GM12878 (cell line): ENCODE data around the gene MS4A14.

Source experiments
- ATF7 ChIP-seq: fragments of 450-650 bp; IDR thresholded peaks from 2 replicates; pipeline ENCODE4 v1.6.1; 2016; ENCODE audit warnings: low read depth, mild to moderate bottlenecking
- JUND ChIP-seq: IDR thresholded peaks from 2 replicates; pipeline ENCODE4 v1.6.1; 2012; ENCODE audit warnings: low read depth, mild to moderate bottlenecking, low read length, improper control_type of control experiment, moderate library complexity
- NFYB ChIP-seq: IDR thresholded peaks from 2 replicates; pipeline ENCODE4 v1.6.1; 2011; ENCODE audit warnings: low read depth, mild to moderate bottlenecking, low read length, improper control_type of control experiment, moderate library complexity; ENCODE audit not compliant: insufficient read depth
- POLR2AphosphoS5 ChIP-seq: IDR thresholded peaks from 2 replicates; pipeline ENCODE4 v1.6.1; 2011; ENCODE audit warnings: mild to moderate bottlenecking, low read length, inconsistent platforms
- SUZ12 ChIP-seq: fragments of 200-600 bp; sonication (generic); IDR thresholded peaks from one replicate; pipeline ENCODE4 v1.6.1; 2018; ENCODE audit warnings: antibody characterized with exemption, mild to moderate bottlenecking; ENCODE audit not compliant: unreplicated experiment
- ZNF274 ChIP-seq: IDR thresholded peaks from one replicate; pipeline ENCODE4 v1.8.0; 2011; ENCODE audit not compliant: insufficient read length, insufficient read depth
- TF ChIP-seq, protein P1 (sequence below): IDR thresholded peaks from 2 replicates; pipeline ENCODE4 v1.6.1; 2012; ENCODE audit warnings: low read length, inconsistent platforms

DNA sequence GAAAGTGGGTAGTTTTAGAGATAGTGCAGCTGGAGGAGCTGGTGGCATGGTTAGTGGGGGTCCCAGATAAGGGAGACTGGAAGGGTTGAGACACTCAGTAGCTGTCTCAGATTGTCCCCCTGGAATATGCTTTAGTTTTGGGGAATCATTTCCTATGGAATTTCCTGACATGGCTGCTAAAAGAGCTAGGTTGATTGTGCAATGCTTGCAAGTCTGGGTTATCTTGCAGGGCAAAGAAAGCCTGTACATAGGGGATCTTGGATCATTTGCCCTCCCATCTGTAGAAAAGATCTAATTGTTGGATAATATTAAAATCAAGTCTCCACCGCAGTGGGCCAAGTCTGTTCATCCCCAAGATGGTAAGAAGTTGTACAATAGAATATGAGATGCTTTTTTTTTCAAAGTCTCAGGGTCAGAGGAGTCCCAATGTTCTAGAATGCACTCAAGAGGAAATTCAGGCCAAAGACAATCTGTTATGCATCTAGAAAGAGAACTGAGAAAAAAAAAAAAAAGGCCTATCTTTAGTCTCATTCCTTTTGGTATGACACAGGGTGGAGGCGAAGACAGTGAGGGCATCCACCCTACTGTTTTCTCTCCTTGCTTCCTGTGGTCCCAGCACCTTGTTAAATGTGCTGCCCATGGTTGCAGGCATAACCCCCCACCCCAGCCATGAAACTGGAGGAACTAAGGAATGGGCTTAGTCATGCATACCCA, 49.0 kb upstream of the MS4A14 start:
- TF ChIP-seq, protein P1, sequence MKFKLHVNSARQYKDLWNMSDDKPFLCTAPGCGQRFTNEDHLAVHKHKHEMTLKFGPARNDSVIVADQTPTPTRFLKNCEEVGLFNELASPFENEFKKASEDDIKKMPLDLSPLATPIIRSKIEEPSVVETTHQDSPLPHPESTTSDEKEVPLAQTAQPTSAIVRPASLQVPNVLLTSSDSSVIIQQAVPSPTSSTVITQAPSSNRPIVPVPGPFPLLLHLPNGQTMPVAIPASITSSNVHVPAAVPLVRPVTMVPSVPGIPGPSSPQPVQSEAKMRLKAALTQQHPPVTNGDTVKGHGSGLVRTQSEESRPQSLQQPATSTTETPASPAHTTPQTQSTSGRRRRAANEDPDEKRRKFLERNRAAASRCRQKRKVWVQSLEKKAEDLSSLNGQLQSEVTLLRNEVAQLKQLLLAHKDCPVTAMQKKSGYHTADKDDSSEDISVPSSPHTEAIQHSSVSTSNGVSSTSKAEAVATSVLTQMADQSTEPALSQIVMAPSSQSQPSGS, result no peak
- TF ChIP-seq SUZ12 (no peak), ATF7 (no peak), POLR2AphosphoS5 (no peak), JUND (no peak), ZNF274 (no peak), NFYB (no peak)
